ENCODE results near the gene GABRG3.

Gene GABRG3

GRCh38 chr15:27468151-27468591, 497.2 kb downstream of the GABRG3 start:
- TF ChIP-seq CTCF (conservative IDR thresholded peaks at IDR 0.05): no peak

DNA sequence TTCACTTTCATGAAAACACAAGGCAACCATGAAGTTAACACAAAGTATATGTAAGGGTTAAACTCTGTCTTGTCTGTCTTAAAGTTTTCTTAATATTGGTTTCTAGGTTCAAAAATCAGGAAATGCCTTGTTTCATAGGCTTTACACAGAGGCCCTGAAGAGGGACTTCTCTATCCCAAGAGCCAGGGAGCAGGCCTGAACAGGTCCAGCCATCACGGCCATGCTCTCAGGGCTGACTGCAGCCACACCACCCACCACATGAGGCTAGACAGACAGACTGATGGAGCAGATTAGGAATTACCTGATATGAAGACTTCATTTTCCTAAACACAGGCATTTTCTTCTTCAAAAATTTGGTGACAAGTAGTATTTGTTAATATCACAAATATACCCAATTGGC, 502.9 kb downstream of the GABRG3 start:
- TF ChIP-seq CTCF (conservative IDR thresholded peaks at IDR 0.05): no peak
- no peak overlapping the region for H3K27ac ChIP-seq

More at GRCh38 chr15:27468151-27468591, 497.2 kb downstream of the GABRG3 start:
- no peak overlapping the region for H3K27ac ChIP-seq

- H3K27ac ChIP-seq: no peak overlapping the region
- TF ChIP-seq CTCF (conservative IDR thresholded peaks at IDR 0.05): no peak
Measured at GRCh38 chr15:27475395-27475794, 504.4 kb downstream of the GABRG3 start.

DNA sequence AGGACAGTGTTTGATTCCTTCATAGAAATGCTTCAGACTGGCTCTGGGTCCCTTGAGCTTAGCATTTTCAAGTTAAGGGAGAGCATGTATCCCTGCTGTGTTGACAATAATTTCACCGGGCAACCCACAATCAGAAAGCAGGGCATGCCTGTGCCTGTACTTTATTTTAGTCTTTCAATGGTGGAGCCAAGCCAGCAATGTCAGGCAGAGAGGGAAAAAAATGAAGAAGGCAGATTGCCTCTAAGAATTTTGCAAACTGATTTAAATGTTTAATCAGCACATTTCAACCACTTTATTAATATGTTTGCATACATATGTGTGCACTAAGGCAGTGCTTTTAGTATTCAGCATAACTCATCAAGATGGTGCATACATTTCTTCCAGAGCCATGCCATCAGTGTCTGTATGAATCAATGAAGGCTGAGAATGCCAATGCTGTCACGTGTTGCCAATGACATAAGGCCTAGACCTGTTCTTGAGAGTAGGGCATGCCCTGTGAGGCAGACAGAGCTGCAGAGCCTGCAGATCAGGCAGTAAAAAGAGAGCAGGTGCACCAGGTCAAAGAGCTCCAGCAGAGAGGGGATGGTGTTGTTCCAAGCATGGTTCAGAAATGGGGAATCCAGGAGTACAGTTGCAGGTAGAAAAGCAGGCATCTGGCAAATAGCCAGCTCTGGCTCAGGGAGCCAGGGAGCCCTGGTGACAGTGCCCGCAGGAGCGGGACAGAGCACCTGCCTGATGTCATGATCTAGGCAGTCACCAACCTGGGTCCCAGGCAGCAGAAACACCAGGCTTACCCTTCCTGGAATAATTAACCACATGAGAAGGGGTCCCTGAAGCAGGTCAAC, 508.5 kb downstream of the GABRG3 start:
- TF ChIP-seq CTCF (conservative IDR thresholded peaks at IDR 0.05): no peak
- no peak overlapping the region for H3K27ac ChIP-seq

DNA sequence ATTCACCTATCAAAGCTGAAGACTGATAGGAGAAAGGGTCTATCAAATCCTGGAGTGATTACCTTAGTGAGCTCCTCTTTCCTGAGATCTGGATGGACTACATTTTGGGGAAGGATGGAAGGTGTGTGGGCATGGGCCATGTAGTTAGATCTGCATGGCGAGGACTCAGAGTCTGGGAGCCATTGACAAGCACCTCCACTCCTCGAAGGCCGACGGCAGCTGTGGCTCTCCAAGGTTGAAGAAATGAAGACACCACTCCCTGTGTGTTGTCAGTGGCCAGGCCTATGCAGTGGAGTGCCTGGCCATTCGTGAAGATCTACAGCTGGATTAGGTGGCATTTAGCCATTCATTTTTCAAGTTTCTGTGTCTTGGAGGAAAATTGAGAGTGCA, 509.2 kb downstream of the GABRG3 start:
- no peak overlapping the region for H3K27ac ChIP-seq
- TF ChIP-seq CTCF (conservative IDR thresholded peaks at IDR 0.05): no peak

GRCh38 chr15:27480642-27481041, 509.7 kb downstream of the GABRG3 start:
- TF ChIP-seq CTCF (conservative IDR thresholded peaks at IDR 0.05): no peak

GRCh38 chr15:27481768-27482167, 510.8 kb downstream of the GABRG3 start:
- TF ChIP-seq CTCF (conservative IDR thresholded peaks at IDR 0.05): no peak
- no peak overlapping the region for H3K27ac ChIP-seq

More at GRCh38 chr15:27480642-27481041, 509.7 kb downstream of the GABRG3 start:
- no peak overlapping the region for H3K27ac ChIP-seq
